Esophagus squamous epithelium (tissue), 4 donors: ENCODE data around the gene BMPR1B.

Experiments
- CTCF ChIP-seq, 6 experiments: fragments of 450-650 bp in 4 of 6; fragments of 200-600 bp in 2 of 6; sonication (generic) in 2 of 6; IDR thresholded peaks; one replicate each; pipeline ENCODE4 v1.5.1; 2016 to 2019; ENCODE audit warnings: antibody characterized with exemption in 6 of 6, mild to moderate bottlenecking in 4 of 6, moderate library complexity in 4 of 6
- POLR2A ChIP-seq, 4 donors: fragments of 450-650 bp; IDR thresholded peaks; one replicate each; pipeline ENCODE4 v1.6.1; 2017; ENCODE audit warnings: antibody characterized with exemption in 4 of 4, mild to moderate bottlenecking in 4 of 4, moderate library complexity in 3 of 4

GRCh38 chr4:95107635-95108034, 349.9 kb downstream of the BMPR1B start:
- no peak for TF ChIP-seq CTCF (IDR thresholded peaks at IDR 0.05)
- no peak for TF ChIP-seq POLR2A (IDR thresholded peaks at IDR 0.05)
